H4 (cell line): ENCODE measurements around the gene CRELD2. TPM values are rescaled to one million over a fixed set of nuclear protein-coding genes. Genes with fewer than 3 reads are reported as not detected.

ENCODE experiments used
- DNase-seq: peaks from one replicate; pipeline ENCODE4 v3.0.0-alpha.2; 2015; ENCODE audit warnings: low spot score
- total RNA-seq: library from RNA; depleted of rRNA; stranded (reverse); fragments of >200 nt; shearing (Covaris generic); gene quantifications from 2 replicates; pipeline ENCODE4 v1.2.3, GENCODE V29; 2014

Gene CRELD2
- total RNA-seq, 1 experiment from 2014 or later = 95.9 TPM

DNA sequence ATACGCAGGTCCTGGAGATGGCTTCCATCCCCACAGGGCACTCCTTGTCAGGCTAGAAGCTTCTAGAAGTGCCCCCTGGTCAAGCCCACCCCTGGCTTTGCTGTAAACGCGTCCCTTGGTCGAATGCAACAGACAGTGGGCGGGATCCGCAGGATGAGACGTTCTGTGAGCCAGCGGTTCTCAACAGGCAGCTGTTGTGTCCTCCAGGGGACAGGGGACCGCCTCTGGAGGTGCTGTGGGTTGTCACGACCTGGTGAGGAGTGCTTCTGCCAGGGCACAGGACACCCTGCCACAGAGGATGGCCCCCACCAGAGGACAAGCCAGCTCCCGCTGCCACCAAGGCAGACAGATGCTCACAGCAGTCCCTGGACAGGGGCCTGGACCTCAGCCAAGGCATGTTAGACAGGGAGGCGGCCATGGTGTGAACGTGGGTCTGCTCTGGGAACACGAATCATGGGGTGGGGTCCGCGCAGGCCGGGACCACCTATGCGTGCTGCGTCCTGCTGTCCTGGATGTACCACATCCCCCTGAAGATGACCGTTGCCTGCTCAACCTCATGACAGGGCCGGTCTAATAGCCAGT is 11.7 kb downstream of the CRELD2 start:
- no peak for DNase-seq

DNA sequence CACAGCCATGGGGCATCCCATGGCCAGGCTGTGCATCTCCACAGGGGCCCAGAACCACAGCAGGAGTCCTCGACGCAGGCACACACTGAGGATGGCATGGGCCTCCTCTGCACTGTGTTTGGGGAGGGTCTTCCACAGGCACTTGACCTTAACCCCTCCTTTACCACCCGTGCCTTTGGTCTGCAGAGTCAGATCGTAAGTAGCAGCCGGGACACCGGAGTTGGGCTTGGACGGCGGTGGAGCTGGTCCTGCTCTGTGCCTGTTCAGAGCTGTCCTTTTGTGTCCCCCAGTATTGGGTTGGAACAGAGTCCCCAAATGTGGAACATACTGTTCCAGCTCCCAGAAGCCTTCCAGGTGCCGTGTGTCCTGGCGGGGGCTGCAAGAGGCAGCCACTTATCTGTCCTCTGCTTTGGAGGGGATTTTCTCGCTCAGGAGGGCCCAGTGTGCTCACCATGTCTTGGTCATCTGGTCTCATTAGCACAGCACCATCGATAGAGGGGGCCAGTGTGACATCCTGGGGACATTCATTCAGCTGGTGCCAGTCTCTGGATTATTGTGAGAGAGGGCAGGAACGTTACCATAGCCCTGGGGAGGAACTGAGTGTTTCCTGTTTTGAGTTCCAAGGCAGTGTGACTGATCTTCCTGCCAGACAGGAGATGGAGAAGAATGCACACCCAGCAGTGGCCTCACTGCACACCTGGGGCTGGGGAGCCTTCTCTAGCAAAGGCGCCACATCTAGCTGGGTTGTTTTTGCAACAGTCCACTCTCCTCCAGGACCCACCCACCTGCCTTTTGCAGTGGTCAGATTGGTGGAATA is 12.4 kb downstream of the CRELD2 start:
- peak; percentile 89 for DNase-seq

GRCh38 chr22:49933236-49934159 is 15.1 kb downstream of the CRELD2 start:
- no peak for DNase-seq

GRCh38 chr22:49934160-49934890 is 15.9 kb downstream of the CRELD2 start:
- peak; percentile 88 for DNase-seq

- peak; percentile 61 for DNase-seq
These were observed 16.6 kb downstream of the CRELD2 start for GRCh38 chr22:49934891-49935557.

- DNase-seq = no peak
These were observed 17.1 kb downstream of the CRELD2 start for GRCh38 chr22:49935561-49935960.

GRCh38 chr22:49936018-49936972 is 17.9 kb downstream of the CRELD2 start:
- DNase-seq = peak; percentile 89

- DNase-seq = no peak
These were observed 18.7 kb downstream of the CRELD2 start for GRCh38 chr22:49936973-49937757.

- no peak for DNase-seq
These were observed 19.5 kb downstream of the CRELD2 start for GRCh38 chr22:49937758-49938564.

GRCh38 chr22:49938565-49939136 is 20.2 kb downstream of the CRELD2 start:
- DNase-seq = no peak

DNA sequence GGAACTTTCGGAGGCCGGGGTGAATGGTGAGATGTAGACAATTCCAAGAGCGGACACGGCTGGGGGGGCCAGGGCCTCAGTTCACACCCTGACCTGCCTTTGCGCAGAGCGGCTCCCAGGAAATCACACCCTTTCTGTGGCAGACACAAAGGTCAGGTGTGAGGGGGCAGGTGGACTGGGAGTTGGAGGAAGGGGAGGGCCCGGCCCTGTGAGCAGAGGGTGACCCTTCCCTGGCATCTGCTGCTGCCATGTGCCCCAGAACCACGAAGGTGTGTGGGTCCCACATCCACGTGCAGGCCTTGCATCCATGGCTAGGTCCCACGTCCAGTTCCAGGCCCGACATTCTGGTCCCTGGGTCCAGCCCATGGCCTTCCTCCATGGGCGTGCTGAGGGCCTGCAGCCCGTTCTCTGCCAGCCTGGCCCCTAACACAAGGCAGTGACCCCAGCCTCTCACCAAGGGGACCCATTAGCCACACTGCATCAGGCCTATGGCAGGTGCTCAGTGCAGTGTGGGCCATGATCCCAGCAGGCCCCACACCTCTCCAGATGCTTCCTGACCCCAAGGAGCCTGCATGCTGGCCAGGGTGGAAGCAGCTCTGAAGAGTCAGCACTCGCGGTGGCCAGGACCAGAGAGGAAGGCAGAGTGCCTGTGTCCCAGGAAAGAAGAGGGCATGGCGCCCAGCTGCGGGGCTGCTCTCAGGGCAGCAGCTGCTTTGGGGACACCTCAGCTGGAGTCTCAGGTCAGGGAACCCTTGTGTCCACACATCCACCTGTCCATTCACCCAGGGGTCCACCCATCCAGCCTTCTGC is 23.3 kb downstream of the CRELD2 start:
- DNase-seq = no peak

DNA sequence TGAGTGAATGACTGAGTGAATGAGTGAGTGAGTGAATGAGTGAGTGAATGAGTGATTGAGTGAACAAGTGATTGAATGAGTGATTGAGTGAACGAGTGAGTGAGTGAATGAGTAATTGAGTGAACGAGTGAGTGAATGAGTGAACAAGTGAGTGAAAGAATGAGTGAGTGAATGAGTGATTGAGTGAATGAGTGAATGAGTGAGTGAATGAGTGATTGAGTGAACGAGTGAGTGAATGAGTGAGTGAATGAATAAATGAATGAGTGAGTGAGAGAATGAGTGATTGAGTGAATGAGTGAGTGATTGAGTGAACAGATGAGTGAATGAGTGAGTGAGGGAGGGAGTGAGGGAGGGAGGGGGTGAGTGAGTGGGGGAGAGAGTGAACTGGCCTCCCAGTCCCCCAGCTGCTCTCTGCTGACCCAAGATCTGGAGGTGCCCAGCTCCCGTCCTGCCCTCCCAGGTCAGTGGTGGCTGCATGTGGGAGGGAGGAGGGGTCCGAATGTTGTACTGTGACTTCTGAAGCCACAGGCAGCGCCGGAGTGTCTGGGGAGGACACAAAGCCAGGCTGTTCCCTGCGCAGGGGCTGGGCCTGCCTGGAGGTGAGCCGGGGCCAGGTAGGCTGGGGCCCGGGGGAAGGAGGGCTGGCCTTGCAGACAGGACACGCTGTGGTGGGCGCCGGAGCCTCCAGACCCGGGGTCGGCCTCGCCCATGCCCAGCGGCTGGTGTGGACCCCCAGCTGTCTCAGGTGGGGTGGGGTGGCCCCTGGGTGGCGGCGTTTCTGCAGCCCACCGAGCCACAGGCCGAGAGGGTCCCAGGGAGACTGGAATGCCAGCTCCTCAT is 24.4 kb downstream of the CRELD2 start:
- no peak for DNase-seq

- no peak for DNase-seq
These were observed 25.0 kb downstream of the CRELD2 start for GRCh38 chr22:49943405-49943765.

GRCh38 chr22:49943771-49944398 is 25.5 kb downstream of the CRELD2 start:
- no peak for DNase-seq

DNA sequence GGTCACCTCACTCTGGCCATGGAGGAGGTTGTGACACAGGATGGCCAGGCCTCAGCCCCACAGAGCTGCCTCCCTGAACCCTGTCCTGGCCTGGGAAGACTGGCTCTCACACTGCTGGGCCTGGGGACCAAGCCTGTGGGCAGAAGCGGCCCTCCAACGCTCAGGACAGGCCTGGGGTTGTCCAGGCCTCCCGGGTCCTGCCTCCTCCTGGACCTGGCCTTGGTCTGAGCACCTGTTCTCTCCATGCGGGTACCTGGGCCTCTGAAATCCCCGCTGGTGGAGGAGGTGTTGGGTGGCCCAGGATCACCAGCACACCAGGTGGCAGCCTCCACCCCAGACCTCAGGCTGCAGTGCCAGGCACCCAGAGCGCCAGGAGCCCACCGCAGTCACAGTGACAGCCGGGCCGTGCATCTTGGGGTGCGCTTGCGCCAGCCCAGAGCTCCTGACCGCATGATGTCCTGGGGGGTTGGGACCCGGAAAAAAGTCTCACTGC is 26.0 kb downstream of the CRELD2 start:
- DNase-seq = no peak
